Cortex of kidney (tissue), 1 donor: ENCODE data around the gene STAC.
"Not testable (repeated sequence)": the region's sequence is repeated elsewhere in the genome, so short reads cannot be mapped to it uniquely, and the experiment has no call there.

Experiments used
- DNase-seq: peaks from one replicate; lab custom pipeline; 2025; lab: John Stamatoyannopoulos, UW

STAC gene

GRCh38 chr3:36520241-36521006 lies 140.1 kb downstream of the STAC start:
- no peak for DNase-seq

GRCh38 chr3:36521007-36521379 lies 140.7 kb downstream of the STAC start:
- DNase-seq, result no peak

- no peak for DNase-seq
Observed at GRCh38 chr3:36524560-36524959, 144.3 kb downstream of the STAC start.

GRCh38 chr3:36525115-36525801 lies 145.0 kb downstream of the STAC start:
- no peak for DNase-seq

- DNase-seq, result no peak
Observed at GRCh38 chr3:36538136-36538749, 157.9 kb downstream of the STAC start.

- DNase-seq, result no peak
Observed at GRCh38 chr3:36540888-36541518, 160.7 kb downstream of the STAC start.

GRCh38 chr3:36542186-36542585 lies 161.9 kb downstream of the STAC start:
- DNase-seq, result no peak

GRCh38 chr3:36543276-36543997 lies 163.1 kb downstream of the STAC start:
- no peak for DNase-seq

GRCh38 chr3:36546226-36546625 lies 165.9 kb downstream of the STAC start:
- no peak for DNase-seq

- no peak for DNase-seq
Observed at GRCh38 chr3:36548712-36549111, 168.4 kb downstream of the STAC start.

- no peak for DNase-seq
Observed at GRCh38 chr3:36557021-36557707, 176.9 kb downstream of the STAC start.

- DNase-seq, result no peak
Observed at GRCh38 chr3:36557708-36558421, 177.6 kb downstream of the STAC start.

GRCh38 chr3:36558961-36559360 lies 178.7 kb downstream of the STAC start:
- no peak for DNase-seq

GRCh38 chr3:36560685-36561084 lies 180.4 kb downstream of the STAC start:
- no peak for DNase-seq

GRCh38 chr3:36561601-36562000 lies 181.3 kb downstream of the STAC start:
- no peak for DNase-seq

GRCh38 chr3:36562945-36563344 lies 182.6 kb downstream of the STAC start:
- DNase-seq, result no peak

GRCh38 chr3:36575241-36575640 lies 194.9 kb downstream of the STAC start:
- DNase-seq, result no peak

GRCh38 chr3:36578418-36578817 lies 198.1 kb downstream of the STAC start:
- not testable (repeated sequence) for DNase-seq

GRCh38 chr3:36579746-36580145 lies 199.4 kb downstream of the STAC start:
- DNase-seq, result no peak

- DNase-seq, result no peak
Observed at GRCh38 chr3:36580716-36581115, 200.4 kb downstream of the STAC start.

GRCh38 chr3:36591959-36592358 lies 211.7 kb downstream of the STAC start:
- DNase-seq, result no peak
